ENCODE measurements around the gene PACSIN2.

DNA sequence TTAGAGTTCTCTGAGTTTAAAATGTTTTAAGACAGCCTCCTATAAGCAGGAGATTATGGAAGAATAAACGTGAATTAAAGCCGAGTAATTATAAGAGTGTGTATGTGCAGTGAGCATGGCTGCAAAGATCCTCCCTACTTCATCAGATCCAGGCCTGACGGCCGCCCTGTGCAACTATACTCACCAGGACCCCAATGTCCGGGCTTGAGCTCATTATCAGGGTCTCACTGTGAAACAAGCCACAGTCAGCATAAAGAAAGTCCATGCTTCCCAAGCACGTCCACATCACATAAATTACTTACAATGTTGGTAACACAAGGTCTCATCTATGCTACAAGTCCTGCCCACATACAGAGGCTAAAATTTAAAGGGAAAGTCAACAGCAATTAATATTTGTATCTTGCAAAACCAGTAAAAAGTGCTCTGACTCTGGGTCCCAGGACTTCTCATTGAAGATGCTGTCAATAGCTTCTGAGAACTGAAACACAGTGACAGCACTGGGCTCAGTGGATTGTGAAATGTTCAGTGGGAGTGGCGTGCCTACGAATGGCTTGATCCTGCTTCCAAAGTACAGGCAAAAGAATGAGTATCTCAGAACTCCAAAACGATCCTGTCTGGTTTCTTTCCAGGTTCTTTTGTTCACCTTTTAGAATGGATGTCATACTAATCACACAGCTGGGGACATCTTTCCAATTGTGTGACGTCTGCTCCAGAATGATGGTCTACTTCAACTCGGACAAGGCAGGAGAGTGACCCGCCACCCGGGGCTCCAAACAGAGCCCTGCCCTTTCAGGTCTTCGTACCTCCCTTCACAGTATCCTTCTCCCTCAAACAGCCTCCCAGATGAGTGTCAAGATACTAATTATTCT is 85.7 kb downstream of the PACSIN2 start:
- TF ChIP-seq POLR2A (IDR thresholded peaks at IDR 0.05; ENCODE audit: low read length) (no peak), GATA1 (IDR thresholded peaks at IDR 0.05; ENCODE audit: low read depth, low read length) (no peak)
